COLO668 (cell line): ENCODE data around the gene FBF1.
"Not testable (repeated sequence)": the region's sequence is repeated elsewhere in the genome, so short reads cannot be mapped to it uniquely, and the experiment has no call there.

ENCODE experiments used
- DNase-seq: peaks from one replicate; lab custom pipeline; 2025; ENCODE audit not compliant: unreplicated experiment; lab: John Stamatoyannopoulos, UW

The FBF1 gene

GRCh38 chr17:75897160-75898019, 43.5 kb downstream of the FBF1 start:
- DNase-seq = peak; percentile 16

- DNase-seq = peak; percentile 79
Measured at GRCh38 chr17:75896415-75897159, 44.3 kb downstream of the FBF1 start, which contains the start of gene TRIM65. TRIM65 (minus strand) TSS chr17:75896951; CDS start chr17:75896937, 14 bp downstream.

- DNase-seq = no peak
Measured at GRCh38 chr17:75895370-75896155, 45.3 kb downstream of the FBF1 start.

GRCh38 chr17:75894049-75894733, 46.7 kb downstream of the FBF1 start:
- no peak for DNase-seq

- DNase-seq = no peak
Measured at GRCh38 chr17:75893305-75894048, 47.4 kb downstream of the FBF1 start.

GRCh38 chr17:75892556-75893224, 48.2 kb downstream of the FBF1 start:
- no peak for DNase-seq

- DNase-seq = no peak
Measured at GRCh38 chr17:75891605-75892555, 49.0 kb downstream of the FBF1 start.

GRCh38 chr17:75891022-75891604, 49.7 kb downstream of the FBF1 start:
- DNase-seq = no peak

GRCh38 chr17:75889454-75889853, 51.4 kb downstream of the FBF1 start:
- no peak for DNase-seq

GRCh38 chr17:75888484-75888883, 52.4 kb downstream of the FBF1 start:
- DNase-seq = no peak

- not testable (repeated sequence) for DNase-seq
Measured at GRCh38 chr17:75885860-75886259, 55.0 kb downstream of the FBF1 start.

- no peak for DNase-seq
Measured at GRCh38 chr17:75885431-75885830, 55.4 kb downstream of the FBF1 start.

- no peak for DNase-seq
Measured at GRCh38 chr17:75881678-75882454, 59.0 kb downstream of the FBF1 start.

- no peak for DNase-seq
Measured at GRCh38 chr17:75880266-75880665, 60.6 kb downstream of the FBF1 start.

GRCh38 chr17:75878174-75878998, 62.5 kb downstream of the FBF1 start, which contains the start of gene TRIM47:
TRIM47 (minus strand) TSS chr17:75878581; CDS start chr17:75878548, 33 bp downstream.
- DNase-seq = peak; percentile 64

- peak; percentile 82 for DNase-seq
Measured at GRCh38 chr17:75877752-75878173, 63.1 kb downstream of the FBF1 start.
